Regular cardiac myocyte (primary cell): ENCODE results near the gene ABCB10. TPM values are rescaled to one million over a fixed set of nuclear protein-coding genes. Genes with fewer than 3 reads are reported as not detected.

Experiments
- total RNA-seq: library from RNA; depleted of rRNA; stranded (reverse); fragments of >200 nt; gene quantifications from 2 replicates; pipeline ENCODE4 v1.2.3, GENCODE V29; 2014

Gene ABCB10
- total RNA-seq: 12.1 and 22.0 TPM in 2 replicates

DNA sequence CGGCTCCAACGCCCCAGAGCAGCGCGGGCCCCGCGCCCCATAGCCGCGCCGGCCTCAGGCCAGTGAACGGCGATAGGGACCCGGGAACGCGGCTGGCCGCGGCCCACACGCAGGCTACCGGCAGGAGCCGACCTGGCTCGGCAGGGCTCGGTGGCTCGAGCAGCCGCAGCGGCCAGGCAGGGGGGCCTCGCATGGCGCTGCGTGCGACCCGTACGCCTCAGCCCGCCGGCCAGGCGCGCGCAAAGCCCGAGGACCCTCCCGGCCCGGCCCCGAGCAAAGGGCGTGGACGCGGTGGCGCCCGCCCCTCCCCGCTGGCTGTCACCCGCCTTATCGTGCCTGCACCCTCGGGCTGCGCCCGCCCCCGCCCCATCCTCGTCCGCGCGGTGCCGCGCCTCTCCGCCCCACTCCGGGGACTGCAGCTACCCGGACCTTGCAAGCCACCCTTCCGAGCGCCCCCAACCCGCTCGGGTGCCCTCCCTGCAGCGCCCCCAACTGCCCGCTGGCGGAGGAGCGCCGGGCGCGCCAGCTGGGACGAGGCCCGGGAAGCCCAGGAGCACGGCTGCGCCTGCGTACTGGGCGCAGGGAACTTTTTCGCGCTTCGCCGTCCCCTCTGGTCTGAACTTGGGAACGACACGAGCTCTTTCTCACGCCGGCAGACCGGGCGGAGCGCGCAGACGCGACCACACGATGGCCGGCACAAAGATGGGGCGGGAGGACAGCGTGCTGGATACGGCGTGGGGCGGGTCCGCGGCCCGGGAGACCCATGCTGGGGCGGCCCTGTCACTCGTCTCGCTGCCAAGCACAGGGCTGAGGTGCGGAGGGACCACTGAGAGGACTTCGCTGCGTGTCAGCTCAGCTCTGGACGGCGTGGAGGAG lies at the start of gene ABCB10:
Gene ABCB10 (minus strand): TSS at position 248 of the 876 bp plus-strand sequence. CDS start 55 bp downstream, at position 193.

DNA sequence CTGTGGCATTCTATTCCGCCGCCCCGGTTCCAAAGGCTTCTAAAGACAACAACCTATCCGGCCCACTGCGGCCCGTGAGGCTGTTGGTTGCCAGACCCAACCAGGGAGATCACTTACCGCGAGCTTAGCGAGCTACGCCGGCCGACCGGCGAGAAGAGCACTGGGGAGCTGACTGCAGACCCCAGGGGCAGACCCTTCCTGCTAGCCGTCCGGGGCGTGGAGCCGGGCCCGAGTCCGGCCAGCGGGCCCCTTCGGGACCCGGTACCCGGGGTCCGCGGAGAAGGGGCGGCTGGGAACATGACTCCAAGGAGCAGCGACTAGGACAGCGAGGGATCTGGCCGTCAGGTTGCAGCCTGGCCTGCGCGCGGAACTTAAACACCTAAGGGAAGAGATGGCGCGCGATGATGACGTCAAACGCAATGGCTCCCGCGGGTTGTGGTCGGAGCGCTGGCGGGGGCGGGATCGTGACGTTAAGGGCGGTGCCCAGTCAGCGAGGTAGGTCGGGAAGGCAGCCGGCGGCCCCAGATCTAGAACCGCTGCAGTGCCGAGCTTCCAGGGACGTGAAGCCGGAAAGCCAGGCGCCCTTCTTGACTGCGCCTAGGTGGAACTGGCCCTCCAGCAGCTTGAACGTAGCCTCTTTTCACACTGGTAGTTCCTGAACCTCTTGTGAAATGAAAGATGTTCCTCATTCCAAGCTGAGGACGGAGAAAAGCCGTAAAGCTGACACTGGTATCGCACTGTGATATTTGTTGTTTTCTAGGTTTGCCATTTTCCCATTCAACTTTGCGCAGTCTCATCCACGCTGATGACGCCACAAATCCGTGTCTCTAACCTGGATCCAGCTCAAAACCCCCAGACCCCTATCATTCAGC lies 50.3 kb downstream of the ABCB10 start, which contains the start of gene NUP133:
Gene NUP133 (minus strand): TSS at position 391 of the 872 bp plus-strand sequence. CDS start 92 bp downstream, at position 299.

Other genes with a start within 250 kb of the ABCB10 start
- gene CCSAP, start 215.7 kb downstream of the ABCB10 start, total RNA-seq: 14.8 and 16.3 TPM in 2 replicates
- not detected in 2 replicates for gene ACTA1, start 124.6 kb downstream of the ABCB10 start, total RNA-seq
- 34.4 and 34.7 TPM in 2 replicates for gene NUP133, start 50.4 kb downstream of the ABCB10 start, total RNA-seq
- gene TAF5L, start 67.4 kb upstream of the ABCB10 start, total RNA-seq: 11.0 and 21.7 TPM in 2 replicates
- gene URB2, start 67.5 kb upstream of the ABCB10 start, total RNA-seq: 7.6 and 18.0 TPM in 2 replicates